SH-SY5Y (cell line): ENCODE results near the gene MALRD1.

Source experiments
- GATA2 ChIP-seq: IDR thresholded peaks from 2 replicates; pipeline ENCODE4 v1.6.1; 2011; ENCODE audit warnings: mild to moderate bottlenecking, low read depth, low read length
- GATA3 ChIP-seq: IDR thresholded peaks from 2 replicates; pipeline ENCODE4 v1.6.1; 2011; ENCODE audit warnings: low read depth, mild to moderate bottlenecking, low read length, moderate library complexity

MALRD1 gene

DNA sequence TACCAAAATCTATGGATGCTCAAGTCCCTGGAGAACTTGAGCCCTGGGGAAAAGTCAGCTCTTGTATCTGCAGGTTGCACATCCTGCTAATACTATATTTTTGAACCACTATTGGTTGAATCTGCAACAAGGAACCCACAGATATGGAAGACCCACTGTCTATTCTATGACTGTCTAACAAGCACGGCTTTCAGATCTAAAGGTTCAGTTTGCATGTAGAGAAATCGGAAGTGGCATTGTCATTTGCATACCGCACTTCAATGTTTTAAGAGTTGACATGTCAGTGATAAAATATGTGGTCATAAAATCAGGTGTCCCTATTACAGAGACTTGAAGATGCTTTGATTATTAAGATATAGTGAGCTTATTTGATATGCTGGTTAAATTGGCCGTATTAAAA lies 95.6 kb downstream of the MALRD1 start:
- TF ChIP-seq GATA2 (no peak), GATA3 (no peak)

DNA sequence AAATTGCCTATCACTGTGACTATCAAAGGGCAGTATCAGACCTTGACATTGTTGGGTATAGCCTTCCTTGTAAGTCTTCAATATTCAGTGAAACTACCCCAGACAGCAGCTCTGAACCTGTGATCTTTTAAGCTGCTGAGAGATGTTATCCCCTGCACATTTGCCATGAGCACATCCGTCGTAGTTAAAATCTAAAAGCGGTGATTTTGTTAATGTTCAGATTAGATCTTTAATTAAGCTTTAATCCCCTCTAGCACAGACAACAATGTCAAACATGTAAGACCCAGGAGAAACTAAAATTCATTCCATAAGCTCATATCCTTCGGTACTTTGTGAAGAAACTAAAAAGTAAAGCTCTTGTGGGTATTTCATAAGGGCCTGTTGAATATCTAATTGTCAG lies 105.8 kb downstream of the MALRD1 start:
- TF ChIP-seq GATA3 (peak; percentile 56; the same call in 1 of the 2 replicates), GATA2 (peak; percentile 39; the same call in 1 of the 2 replicates)

DNA sequence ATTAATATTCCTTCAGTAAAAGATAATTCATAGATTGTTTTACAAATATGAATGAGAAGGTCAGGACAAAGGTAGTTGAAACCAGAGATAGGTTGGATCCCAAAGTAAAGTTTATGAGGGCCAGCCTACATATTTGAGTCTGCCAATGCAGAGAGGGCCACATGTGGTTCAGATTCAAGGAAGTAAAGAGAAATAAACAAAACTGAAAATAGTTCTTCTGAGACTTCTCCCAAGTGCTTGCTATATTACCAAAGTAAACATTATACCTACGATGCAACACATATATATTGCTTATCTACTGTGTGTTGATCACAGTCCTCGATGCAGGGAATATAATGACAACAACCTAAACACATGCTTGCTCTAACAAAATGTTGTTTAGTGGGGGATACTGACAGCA lies 109.8 kb downstream of the MALRD1 start:
- TF ChIP-seq GATA3, result no peak
- TF ChIP-seq GATA2, result no peak

DNA sequence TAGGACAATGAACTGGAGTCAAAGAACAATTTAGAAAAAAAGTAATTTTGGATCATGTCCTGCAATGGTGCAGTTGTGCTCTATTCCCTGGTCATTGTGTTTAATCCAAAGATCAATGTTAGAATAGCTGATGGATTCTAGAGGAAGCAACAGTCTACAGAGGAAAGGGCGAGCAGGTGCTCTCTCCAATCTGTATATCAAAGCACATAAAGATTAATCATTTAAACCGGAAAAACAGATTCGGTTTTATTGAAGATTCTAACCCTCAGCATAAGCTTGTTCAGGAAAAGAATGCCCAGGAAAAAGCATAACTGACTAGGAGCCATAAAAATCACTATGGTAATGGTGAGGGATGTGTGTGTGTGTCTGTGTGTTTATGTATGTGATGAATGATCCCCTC lies 110.3 kb downstream of the MALRD1 start:
- TF ChIP-seq GATA3 (no peak), GATA2 (no peak)

DNA sequence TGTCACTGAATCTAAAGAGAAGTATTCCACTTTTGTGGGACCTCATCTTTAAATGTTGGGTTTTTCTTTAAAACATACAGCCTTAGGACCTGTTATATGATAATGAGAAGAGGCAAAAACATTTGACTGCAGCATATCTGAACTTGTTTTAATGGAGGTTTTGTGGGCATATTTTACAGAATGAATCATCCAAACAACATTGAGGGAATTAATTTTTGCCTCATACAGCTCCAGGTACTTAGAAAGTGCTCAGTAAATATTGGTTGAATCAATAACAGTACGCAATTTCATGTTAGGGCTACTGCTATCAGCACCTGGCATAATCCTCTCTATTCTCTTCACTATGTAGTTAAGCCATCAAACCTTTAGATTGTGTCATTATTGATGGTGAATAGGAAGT lies 115.9 kb downstream of the MALRD1 start:
- TF ChIP-seq GATA2, result no peak
- TF ChIP-seq GATA3, result no peak

DNA sequence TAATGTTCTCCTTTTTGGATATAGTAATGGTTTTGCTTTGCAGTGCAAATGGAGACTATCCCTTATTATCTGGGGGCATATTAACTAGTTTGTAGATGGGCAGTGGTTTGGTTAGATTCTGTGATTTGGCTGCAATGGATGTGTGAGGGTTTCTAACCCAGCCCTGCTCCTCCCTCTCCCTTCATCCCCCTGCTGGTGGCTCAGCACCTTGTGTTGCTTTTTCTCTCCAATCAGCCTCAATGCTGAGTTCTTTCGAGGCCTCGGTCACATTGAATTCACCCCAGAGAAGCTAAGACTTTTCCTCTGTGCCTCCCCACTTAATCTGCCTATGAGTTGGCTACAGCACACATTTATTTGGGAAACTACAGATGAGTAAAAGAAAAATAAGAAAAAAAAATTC lies 120.0 kb downstream of the MALRD1 start:
- TF ChIP-seq GATA2 (no peak), GATA3 (no peak)

DNA sequence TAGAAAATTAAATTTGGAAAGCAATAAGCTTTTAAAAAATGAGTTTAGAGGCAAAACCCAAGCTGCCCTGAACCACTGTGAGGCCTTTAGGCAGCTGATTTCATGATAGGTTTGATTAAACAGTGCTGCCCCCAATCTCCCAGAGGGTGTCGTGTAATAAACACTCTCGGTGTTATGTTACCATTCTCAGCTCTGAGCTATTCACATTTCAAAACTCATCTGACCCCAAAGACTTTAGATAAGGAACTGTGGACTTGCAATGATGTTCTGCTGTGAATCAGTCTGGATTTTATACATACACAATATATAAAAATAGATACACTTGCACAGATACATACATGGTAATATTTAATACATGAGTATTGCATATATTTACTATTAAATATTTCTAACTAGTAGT lies 120.4 kb downstream of the MALRD1 start:
- TF ChIP-seq GATA3 (no peak), GATA2 (no peak)

DNA sequence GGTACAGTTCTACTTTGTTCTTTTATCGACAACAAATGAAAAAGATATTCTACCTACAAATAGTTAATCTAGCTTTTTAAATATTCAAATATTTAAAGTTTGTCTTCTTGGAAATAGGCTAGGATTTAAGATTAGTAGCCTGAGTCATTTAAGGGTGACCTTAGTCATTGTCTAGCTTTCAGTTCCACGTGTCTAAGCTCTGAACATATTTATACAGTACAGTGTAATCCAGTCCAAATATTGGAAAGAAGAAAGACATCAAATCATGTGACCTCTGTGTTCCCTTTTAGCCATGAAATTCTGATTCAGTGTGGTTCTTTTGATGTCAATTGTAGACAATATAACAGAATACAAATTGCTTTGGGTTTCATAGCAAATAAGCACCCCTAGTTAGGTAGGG lies 121.1 kb downstream of the MALRD1 start:
- TF ChIP-seq GATA2 (no peak), GATA3 (no peak)

DNA sequence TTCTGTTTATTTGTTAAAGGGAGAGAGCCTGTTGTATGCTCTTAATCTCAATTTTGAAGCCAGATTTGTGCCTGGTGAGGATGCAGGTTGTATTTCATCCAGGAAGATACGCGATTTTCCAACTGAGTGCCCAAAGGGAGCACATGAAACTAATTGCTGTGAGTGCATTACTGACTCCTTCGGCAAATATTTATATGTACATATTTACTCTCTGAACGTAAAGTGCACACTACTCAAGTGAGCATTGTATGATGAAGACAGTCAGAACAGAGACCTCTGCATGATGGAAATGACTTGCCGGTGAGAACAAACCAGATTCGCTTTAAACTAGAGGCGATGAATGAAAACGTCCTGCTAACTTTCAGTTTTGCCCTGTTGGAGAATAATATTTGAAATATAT lies 130.1 kb downstream of the MALRD1 start:
- TF ChIP-seq GATA2 (no peak), GATA3 (no peak)

DNA sequence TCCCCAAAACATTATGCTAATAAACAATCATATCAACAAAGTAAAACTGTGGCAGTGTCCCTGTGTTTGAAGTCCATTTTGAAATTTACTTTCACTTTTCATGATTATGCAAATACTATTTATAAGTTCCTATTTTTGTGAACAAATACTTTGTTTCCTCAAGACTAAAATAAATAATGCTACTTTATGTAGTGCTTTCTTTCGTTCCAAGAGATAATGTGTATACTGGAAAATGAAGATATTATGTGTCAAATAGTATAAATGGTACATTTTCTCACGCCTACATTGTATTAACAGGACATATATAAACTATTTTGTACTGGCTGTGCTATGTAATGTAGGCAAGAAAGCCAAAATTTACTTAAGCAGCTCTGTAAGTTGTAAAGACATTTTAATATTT lies 136.3 kb downstream of the MALRD1 start:
- no peak for TF ChIP-seq GATA3
- no peak for TF ChIP-seq GATA2

DNA sequence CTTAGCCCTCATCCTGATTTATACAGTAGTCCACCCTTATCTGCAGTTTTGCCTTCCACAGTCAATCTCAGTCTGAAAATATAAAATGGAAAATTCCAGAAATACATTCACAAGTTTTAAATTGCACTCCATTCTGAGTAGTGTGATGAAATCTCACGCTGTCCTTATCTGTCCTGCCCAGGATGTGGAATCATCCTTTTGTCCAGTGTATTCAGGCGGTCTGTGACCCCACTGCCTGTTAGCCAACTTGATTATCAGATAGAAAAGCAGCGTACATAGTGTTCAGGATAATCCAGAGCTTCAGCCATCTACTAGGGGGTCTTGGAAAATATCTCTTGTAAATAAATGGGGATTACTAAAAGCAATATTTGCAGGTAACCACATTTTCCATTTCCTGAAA lies 146.3 kb downstream of the MALRD1 start:
- TF ChIP-seq GATA3 (no peak), GATA2 (no peak)

DNA sequence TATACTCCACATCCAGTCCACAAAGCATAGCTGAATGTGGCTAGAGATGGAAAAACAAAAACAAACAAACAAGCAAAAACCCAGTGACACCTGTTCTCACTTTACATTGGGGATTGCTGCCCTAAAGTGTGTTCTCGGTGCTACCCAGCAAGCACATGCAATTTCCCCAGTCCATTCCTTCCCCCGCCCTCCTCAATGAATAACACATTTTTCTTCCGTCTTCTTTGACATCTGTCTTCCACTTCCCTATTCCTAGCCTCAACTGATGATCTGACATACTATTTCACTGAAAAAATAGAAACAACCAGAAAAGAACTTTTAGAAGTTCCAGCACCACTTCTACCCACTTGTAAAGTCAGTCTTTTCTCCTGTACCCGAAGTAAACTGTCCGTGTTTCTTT lies 147.1 kb downstream of the MALRD1 start:
- TF ChIP-seq GATA3, result no peak
- TF ChIP-seq GATA2, result no peak

DNA sequence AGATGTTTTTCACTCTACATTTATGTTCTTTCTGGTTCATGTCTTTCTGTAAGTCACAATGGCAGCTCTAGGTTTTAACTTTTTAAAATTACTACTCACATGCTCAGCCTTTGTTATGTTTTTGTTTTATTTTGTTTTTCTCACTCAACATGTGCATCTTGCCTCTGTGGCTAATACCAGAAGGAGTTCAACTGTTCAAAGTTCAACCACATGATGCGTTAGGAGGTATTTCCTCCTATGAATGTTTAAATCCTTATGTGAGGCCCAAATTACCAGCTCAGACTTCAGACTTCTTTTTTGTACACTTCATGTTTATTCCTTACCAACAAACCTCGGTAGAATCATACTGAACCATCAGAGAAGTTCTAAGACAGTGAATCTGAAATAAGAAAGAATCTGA lies 151.6 kb downstream of the MALRD1 start:
- TF ChIP-seq GATA3 (no peak), GATA2 (no peak)

DNA sequence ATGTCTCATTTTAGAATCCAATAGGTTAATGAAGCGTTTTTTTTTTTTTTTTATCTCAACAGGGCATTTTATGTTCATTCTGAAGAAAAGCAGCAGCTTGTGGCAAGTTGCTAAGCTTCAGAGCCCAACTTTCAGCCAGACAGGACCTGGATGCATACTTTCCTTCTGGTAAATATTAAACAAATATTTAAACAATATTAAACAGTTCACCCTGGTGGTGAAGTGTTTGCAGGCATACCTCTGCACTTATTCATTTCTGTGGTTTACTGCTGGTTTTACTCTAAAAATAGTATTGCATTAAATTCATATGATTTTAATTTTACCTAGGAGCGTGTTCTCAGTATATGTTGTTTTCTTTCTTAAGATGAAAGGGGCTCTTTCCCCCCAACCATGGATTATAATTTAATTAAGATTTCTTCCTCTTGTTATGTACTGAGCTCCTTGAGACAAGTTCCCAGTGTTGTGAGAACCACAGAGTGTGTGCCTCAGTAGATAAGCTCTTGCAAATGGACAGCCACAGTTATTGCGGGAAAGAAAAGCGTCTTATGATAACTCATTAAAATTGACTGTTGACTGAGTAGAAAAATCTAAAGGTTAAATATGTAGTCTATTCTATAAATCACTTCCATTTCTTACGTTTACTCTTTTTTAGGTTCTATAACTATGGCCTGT lies 155.8 kb downstream of the MALRD1 start:
- TF ChIP-seq GATA3, result no peak

DNA sequence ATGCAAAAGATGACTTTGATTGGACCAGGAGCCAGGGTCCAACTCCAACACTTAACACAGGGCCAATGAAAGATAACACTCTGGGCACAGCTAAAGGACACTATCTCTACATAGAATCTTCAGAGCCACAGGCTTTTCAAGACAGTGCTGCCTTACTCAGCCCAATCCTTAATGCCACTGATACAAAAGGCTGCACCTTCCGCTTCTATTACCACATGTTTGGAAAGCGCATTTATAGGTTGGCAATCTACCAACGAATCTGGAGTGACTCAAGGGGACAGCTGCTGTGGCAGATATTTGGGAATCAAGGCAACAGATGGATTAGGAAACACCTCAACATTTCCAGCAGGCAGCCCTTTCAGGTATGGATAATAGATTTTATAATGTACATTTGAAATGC lies 160.7 kb downstream of the MALRD1 start:
- peak; percentile 97 for TF ChIP-seq GATA2
- TF ChIP-seq GATA3, result peak; percentile 93

DNA sequence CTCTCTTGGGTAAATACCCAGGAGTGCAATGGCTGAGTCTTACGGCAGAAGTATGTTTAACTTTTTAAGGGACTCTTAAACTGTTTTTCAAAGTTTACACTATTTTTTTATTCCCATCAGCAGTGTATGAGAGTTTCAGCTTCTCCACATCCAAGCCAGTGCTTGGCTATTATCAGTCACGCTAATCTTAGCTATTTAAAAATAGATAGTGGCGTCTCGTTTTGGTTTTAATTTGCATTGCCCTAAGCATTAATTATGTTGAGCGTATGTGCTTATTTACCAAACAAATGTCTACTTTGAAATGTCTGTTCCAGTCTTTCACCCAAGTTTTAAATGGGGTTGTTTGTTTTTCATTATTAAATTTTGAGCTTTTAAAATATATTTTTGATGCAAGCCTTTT lies 164.0 kb downstream of the MALRD1 start:
- peak; percentile 75 for TF ChIP-seq GATA3
- peak; percentile 28; the same call in 1 of the 2 replicates for TF ChIP-seq GATA2
